ENCODE measurements around the gene PDE8B.

Gene PDE8B
- total RNA-seq: 0 to 0.24 reads per million in 2 experiments

GRCh38 chr5:77210091-77210963 lies at the start of gene PDE8B:
PDE8B (plus strand) TSS chr5:77210680; CDS start chr5:77210926, 246 bp downstream.
- DNase-seq (ENCODE audit: low read depth): no peak

- no peak for DNase-seq (ENCODE audit: low read depth)
Measured at GRCh38 chr5:77163453-77163852, 47.0 kb upstream of the PDE8B start.

- no peak for DNase-seq (ENCODE audit: low read depth)
Measured at GRCh38 chr5:77167063-77167462, 43.4 kb upstream of the PDE8B start.

GRCh38 chr5:77167695-77168121 lies 42.8 kb upstream of the PDE8B start:
- no peak for DNase-seq (ENCODE audit: low read depth)

- no peak for DNase-seq (ENCODE audit: low read depth)
Measured at GRCh38 chr5:77168161-77168878, 42.2 kb upstream of the PDE8B start.

GRCh38 chr5:77168879-77169244 lies 41.6 kb upstream of the PDE8B start:
- no peak for DNase-seq (ENCODE audit: low read depth)

GRCh38 chr5:77170196-77170890 lies 40.1 kb upstream of the PDE8B start:
- no peak for DNase-seq (ENCODE audit: low read depth)

- DNase-seq (ENCODE audit: low read depth): no peak
Measured at GRCh38 chr5:77171141-77171910, 39.2 kb upstream of the PDE8B start.

- DNase-seq (ENCODE audit: low read depth): no peak
Measured at GRCh38 chr5:77172713-77173328, 37.7 kb upstream of the PDE8B start.

- DNase-seq (ENCODE audit: low read depth): no peak
Measured at GRCh38 chr5:77174526-77174925, 36.0 kb upstream of the PDE8B start.

- DNase-seq (ENCODE audit: low read depth): no peak
Measured at GRCh38 chr5:77175231-77175630, 35.2 kb upstream of the PDE8B start.

GRCh38 chr5:77176429-77176828 lies 34.1 kb upstream of the PDE8B start:
- DNase-seq (ENCODE audit: low read depth): no peak

GRCh38 chr5:77177576-77177975 lies 32.9 kb upstream of the PDE8B start:
- DNase-seq (ENCODE audit: low read depth): no peak

GRCh38 chr5:77180167-77181081 lies 30.1 kb upstream of the PDE8B start:
- DNase-seq (ENCODE audit: low read depth): no peak

GRCh38 chr5:77181173-77181572 lies 29.3 kb upstream of the PDE8B start:
- DNase-seq (ENCODE audit: low read depth): no peak

- no peak for DNase-seq (ENCODE audit: low read depth)
Measured at GRCh38 chr5:77181596-77182304, 28.7 kb upstream of the PDE8B start.

GRCh38 chr5:77182367-77182766 lies 28.1 kb upstream of the PDE8B start:
- DNase-seq (ENCODE audit: low read depth): no peak

- DNase-seq (ENCODE audit: low read depth): no peak
Measured at GRCh38 chr5:77186652-77187370, 23.7 kb upstream of the PDE8B start.

GRCh38 chr5:77189421-77189820 lies 21.1 kb upstream of the PDE8B start:
- no peak for DNase-seq (ENCODE audit: low read depth)

Data from T follicular helper cell (primary cell).